ENCODE results near the gene NTRK2.

GRCh38 chr9:84990416-84990815 is 320.9 kb downstream of the NTRK2 start:
- TF ChIP-seq CTCF (conservative IDR thresholded peaks at IDR 0.05; ENCODE audit: low read length) (no peak), EZH2phosphoT487 (IDR thresholded peaks at IDR 0.05; ENCODE audit: borderline replicate concordance, low read depth, low read length) (no peak)

All from OCI-LY7 (cell line).